ENCODE results near the gene CHN1.

DNA sequence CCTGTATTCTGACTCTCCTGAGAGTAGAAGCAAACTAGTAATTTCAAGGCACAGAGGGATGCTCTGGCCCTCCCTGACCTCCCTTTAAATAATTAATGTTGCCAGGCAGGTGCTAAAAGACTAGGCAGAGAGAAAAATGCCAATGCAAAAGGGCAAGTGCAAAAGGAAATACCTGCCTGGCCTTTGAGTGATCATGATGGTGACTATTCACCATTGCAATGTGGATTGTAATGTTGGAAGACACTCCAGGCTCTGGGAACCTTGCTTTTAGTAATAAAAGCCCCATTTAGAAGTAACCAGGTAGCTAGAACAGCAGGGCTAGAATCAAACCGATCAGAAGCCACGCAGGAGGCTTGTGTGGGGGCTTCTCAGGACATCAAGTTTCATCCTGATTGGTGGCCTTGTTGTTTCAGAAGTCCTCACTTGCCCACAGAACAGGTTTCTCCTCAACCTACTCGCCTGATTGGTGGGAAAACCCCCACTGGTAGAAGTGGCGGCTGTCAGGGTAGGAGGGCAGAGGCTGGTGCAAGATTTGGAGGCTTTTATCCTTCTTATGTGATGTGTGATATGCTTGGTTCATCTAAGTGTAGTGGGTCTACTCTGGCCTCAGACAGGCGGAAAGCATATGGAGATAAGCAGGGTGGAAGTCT lies 224.9 kb downstream of the CHN1 start:
- TF ChIP-seq, protein P1, sequence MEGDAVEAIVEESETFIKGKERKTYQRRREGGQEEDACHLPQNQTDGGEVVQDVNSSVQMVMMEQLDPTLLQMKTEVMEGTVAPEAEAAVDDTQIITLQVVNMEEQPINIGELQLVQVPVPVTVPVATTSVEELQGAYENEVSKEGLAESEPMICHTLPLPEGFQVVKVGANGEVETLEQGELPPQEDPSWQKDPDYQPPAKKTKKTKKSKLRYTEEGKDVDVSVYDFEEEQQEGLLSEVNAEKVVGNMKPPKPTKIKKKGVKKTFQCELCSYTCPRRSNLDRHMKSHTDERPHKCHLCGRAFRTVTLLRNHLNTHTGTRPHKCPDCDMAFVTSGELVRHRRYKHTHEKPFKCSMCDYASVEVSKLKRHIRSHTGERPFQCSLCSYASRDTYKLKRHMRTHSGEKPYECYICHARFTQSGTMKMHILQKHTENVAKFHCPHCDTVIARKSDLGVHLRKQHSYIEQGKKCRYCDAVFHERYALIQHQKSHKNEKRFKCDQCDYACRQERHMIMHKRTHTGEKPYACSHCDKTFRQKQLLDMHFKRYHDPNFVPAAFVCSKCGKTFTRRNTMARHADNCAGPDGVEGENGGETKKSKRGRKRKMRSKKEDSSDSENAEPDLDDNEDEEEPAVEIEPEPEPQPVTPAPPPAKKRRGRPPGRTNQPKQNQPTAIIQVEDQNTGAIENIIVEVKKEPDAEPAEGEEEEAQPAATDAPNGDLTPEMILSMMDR (IDR thresholded peaks at IDR 0.05): no peak
- no peak for TF ChIP-seq POLR2A (IDR thresholded peaks at IDR 0.05)
